ENCODE data around the gene ADAT1.

Gene ADAT1, protein sequence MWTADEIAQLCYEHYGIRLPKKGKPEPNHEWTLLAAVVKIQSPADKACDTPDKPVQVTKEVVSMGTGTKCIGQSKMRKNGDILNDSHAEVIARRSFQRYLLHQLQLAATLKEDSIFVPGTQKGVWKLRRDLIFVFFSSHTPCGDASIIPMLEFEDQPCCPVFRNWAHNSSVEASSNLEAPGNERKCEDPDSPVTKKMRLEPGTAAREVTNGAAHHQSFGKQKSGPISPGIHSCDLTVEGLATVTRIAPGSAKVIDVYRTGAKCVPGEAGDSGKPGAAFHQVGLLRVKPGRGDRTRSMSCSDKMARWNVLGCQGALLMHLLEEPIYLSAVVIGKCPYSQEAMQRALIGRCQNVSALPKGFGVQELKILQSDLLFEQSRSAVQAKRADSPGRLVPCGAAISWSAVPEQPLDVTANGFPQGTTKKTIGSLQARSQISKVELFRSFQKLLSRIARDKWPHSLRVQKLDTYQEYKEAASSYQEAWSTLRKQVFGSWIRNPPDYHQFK

DNA sequence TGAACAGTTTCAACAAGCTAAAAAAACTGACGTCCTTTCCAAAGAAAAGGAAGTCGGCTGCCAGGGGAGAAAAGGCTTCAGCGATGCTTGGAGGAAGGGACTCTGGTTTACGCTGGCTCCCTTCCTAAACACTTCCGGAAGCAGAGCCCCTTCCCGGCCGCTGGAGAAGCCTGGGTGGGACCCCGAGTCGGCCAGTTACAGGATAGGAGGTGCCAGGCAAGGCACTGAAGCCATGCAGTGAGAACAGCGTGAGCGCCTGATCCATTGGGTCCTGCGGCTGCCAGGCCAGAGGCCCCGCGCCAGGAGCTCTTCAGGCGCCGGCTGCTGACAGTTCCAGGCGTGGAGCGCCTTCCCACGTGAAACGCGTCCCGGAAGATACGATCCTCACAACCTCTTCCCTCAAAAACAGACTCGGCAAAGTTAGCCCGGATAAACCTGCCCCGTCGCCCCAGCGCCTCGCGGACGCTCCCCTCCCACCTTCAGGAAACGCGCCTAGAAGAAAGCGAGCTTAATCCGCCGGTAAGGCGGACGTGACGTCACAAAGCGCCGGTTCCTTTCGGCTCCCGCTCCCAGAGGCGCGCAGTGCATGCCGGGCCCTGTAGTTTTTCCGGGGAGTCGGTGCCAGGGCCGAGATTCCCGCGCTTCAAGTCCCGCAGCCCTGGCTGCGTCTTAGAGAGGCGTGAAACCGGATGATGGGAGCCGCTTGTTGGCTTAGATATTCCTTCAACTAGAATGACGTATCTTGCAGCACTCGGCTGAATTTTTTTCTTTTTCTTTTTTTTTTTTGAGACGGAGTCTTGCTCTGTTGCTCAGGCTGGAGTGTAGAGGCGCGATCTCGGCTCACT is at the start of gene ADAT1:
Gene ADAT1 (minus strand): TSS at position 521 of the 845 bp plus-strand sequence. CDS start 2,482 bp downstream, outside the sequence.
- TF ChIP-seq, protein P1, sequence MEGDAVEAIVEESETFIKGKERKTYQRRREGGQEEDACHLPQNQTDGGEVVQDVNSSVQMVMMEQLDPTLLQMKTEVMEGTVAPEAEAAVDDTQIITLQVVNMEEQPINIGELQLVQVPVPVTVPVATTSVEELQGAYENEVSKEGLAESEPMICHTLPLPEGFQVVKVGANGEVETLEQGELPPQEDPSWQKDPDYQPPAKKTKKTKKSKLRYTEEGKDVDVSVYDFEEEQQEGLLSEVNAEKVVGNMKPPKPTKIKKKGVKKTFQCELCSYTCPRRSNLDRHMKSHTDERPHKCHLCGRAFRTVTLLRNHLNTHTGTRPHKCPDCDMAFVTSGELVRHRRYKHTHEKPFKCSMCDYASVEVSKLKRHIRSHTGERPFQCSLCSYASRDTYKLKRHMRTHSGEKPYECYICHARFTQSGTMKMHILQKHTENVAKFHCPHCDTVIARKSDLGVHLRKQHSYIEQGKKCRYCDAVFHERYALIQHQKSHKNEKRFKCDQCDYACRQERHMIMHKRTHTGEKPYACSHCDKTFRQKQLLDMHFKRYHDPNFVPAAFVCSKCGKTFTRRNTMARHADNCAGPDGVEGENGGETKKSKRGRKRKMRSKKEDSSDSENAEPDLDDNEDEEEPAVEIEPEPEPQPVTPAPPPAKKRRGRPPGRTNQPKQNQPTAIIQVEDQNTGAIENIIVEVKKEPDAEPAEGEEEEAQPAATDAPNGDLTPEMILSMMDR (IDR thresholded peaks at IDR 0.05; ENCODE audit: low read depth, low read length, missing control alignments), result no peak
- peak; percentile 90 for DNase-seq (ENCODE audit: extremely low read depth, low read depth)
- peak within 1 kb of the TSS; percentile 77 for H3K4me3 ChIP-seq (replicated peaks; ENCODE audit: low read depth, low read length)

DNA sequence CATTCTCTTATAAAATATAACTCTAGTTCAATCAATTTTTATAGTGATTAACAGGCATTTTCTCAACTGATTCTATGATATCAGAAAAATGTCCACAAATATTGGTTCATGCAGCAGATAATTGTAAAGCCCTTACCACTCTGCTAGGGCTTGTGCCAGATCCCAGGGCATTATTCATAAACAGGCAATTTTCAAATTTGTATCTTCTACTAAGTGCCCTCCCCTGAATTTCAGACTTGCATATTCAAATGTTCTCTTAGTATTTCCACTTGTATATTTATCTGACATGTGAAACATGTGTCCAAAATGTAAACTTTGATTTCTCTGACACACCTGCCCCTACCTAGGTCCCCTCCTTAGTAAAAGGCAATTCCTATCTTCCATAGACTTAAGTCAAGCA is 44.4 kb upstream of the ADAT1 start:
- H3K4me3 ChIP-seq (replicated peaks; ENCODE audit: low read depth, low read length), result no peak overlapping the region
- DNase-seq (ENCODE audit: extremely low read depth, low read depth), result no peak
- TF ChIP-seq, protein P1 (IDR thresholded peaks at IDR 0.05; ENCODE audit: low read depth, low read length, missing control alignments), result no peak

DNA sequence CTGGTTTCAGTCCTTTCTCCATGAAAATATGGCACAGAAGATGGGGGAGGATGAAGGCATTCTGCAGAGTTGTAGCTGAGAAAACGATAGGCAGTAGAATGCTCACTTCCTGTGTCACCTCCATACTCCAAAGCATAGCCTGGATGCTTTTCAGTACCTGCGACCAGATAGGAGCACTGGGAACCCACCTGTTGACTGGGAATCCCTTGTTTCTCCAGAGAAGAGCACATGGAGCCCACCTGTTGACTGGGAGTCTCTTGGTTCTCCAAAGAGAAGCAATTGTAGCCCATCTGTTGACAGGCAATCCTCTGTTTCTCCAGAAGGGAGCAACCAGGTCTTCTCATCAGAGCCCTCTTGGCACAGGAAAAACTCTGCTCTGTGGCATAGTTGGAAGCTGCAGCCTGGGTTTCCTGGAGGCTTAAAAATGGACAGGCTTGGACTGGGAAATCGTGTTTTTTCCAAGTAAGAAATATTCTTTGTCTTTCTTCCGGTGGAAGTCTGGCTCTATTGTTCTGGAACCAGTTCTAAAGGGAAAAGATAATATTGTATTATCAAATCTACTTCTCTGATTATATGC is 37.7 kb upstream of the ADAT1 start:
- TF ChIP-seq, protein P1 (IDR thresholded peaks at IDR 0.05; ENCODE audit: low read depth, low read length, missing control alignments), result no peak
- no peak overlapping the region for H3K4me3 ChIP-seq (replicated peaks; ENCODE audit: low read depth, low read length)
- DNase-seq (ENCODE audit: extremely low read depth, low read depth), result no peak

DNA sequence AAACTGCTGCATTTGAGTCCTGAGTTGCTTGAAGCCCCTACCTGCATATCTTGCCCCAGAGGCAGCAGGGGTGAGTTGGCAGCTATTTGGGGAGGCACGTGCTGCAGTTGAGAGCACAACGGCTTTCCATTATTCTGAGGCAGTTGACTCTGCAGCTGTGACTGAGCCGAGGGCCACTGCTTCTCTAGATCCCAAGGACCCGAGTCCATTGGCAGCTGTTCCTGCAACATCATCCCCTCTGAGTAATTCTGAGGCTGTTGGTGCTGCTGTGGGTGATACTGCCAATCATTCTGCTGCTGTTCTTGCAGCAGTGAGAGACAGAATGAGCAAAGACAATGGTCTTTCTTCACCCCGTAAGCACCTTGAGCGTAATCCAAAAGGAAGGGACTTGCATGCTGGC is 37.2 kb upstream of the ADAT1 start:
- no peak overlapping the region for H3K4me3 ChIP-seq (replicated peaks; ENCODE audit: low read depth, low read length)
- no peak for DNase-seq (ENCODE audit: extremely low read depth, low read depth)
- TF ChIP-seq, protein P1 (IDR thresholded peaks at IDR 0.05; ENCODE audit: low read depth, low read length, missing control alignments), result no peak

DNA sequence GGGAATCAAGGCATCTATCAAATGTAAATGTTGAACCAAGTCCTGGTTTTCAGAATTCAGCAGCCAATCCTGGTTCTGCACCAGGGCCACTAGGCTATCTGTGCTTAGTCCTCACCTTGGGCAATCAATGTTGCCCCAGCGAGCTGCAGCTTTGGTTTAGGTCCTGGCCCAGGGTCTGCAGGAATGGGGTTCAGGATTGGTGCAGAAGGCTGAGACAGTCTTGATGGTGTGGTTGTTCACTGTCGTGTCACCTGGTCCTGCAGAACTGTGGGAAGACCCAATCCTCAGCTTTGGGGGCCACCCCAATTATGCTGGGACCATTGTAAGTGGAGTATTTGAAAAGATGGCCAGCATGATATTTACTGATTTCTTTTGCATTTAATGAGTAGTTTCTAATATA is 35.1 kb upstream of the ADAT1 start:
- TF ChIP-seq, protein P1 (IDR thresholded peaks at IDR 0.05; ENCODE audit: low read depth, low read length, missing control alignments), result no peak
- no peak overlapping the region for H3K4me3 ChIP-seq (replicated peaks; ENCODE audit: low read depth, low read length)
- DNase-seq (ENCODE audit: extremely low read depth, low read depth), result no peak

DNA sequence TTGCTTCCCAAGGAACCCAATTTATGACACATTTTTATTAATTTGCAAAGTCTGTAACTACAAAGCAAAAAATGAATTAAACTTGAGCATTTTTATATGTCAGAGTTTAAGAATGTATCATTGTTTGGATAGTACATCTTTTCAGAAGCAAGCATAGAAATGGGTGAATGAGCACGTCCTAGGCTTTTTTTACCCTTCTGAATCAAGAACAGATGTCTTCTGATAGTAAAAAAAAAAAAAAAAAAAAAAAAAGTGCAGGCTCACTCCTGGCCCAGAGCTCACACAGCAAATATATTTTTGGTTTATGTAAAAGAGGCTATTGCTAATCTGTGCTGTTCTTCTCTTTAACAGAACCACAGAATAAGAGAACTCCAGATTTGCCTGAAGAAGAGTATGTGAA is 30.8 kb upstream of the ADAT1 start:
- TF ChIP-seq, protein P1 (IDR thresholded peaks at IDR 0.05; ENCODE audit: low read depth, low read length, missing control alignments), result no peak
- DNase-seq (ENCODE audit: extremely low read depth, low read depth), result peak; percentile 41
- no peak overlapping the region for H3K4me3 ChIP-seq (replicated peaks; ENCODE audit: low read depth, low read length)
